ENCODE results near the gene PLCB1.
"Not testable (repeated sequence)": the region's sequence is repeated elsewhere in the genome, so short reads cannot be mapped to it uniquely, and the experiment has no call there.

PLCB1 gene

DNA sequence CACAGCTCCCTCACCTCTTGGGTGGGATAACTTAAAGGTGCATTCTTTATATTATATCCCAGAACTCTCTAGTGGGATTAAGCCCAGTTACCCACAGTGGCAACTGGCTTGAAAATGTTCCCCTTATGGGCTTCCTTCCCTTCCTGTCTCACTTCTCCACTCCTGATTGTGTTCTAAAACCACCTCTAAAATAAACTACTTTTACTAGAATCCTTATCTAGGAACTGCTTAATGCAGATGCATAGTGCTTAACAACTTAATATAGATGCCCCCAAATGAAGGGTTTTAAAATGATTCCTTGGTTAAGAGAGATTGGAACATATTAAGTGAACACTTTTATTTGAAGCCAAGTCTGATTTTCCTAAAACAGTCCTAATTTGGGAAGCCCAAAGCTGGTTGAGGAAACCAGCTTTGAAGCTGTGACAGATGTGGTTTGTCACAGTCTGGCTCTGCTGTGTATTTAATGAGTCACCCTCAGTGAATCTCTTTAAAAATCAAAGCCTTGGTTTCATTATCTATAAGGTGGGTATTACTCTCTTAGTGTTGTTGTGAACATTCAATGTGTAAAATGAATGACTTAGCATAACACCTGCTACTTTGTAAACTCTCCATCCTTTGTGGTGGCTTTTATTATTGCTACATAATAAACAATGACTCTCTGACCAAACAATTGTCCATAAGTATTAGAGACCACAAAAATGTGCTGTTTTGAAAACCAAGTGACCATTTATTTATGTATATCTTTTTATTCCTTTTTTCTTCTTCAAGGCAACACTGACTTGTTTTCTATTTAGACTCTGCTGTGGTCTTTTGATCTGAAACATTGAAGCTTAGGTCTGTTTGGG is 24.4 kb downstream of the PLCB1 start:
- no peak for DNase-seq (ENCODE audit: low read depth in 2 of 2)

DNA sequence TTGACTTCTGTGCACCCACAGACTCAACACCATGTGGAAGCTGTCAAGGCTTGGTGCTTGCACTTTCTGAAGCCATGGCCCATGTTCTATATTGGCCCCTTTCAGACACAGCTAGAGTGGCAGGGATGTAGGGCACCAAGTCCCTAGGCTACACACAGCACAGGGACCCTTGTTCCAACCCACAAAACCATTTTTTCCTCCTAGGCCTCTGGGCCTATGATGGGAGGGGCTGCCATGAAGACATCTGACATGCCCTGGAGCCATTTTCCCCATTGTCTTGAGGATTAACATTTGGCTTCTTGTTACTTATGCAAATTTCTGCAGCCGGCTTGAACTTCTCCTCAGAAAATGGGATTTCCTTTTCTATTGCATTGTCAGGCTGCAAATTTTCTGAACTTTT is 27.2 kb downstream of the PLCB1 start:
- not testable (repeated sequence) for DNase-seq (ENCODE audit: low read depth in 2 of 2)

DNA sequence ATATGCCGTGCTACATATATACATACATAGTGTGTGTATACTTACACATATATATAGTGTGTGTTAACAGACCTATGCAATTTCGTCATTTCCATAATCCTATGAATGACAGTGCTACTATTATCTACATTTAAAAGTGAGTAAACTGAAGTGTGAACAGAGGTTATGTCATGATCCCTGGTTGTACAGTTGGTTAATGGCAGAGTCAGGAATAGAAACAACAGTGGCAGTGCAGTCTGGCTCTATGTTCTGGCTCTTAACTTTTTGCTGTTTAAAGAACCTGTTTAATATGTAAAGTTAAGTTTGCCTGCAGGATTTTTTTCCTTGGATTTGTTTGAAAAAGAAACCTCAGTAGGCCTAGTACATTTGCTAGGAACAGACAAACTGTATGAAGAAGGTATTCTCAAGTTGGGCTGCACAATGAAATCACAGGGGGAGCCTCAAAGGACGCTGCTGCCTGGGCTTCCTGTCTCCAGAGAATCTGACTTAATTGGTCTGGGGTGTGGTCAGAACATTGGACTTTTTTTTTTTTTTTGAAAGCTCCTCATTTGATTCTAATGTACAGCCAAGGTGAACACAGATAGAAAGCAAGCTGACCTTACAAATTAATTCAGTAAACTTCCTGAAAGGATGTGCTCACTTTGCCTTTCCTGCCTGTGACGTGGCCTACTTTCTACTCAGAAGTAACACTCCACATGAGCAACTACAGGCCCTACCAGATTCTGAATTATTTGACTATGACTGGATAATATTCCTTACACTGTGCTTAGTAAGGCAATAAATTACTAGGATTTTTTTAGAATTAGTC is 29.4 kb downstream of the PLCB1 start:
- DNase-seq (ENCODE audit: low read depth in 2 of 2): no peak

- DNase-seq (ENCODE audit: low read depth in 2 of 2): no peak
These were observed 30.5 kb downstream of the PLCB1 start for GRCh38 chr20:8162610-8163009.

- no peak for DNase-seq (ENCODE audit: low read depth in 2 of 2)
These were observed 31.5 kb downstream of the PLCB1 start for GRCh38 chr20:8163543-8163942.

- DNase-seq (ENCODE audit: low read depth in 2 of 2): no peak
These were observed 34.7 kb downstream of the PLCB1 start for GRCh38 chr20:8166730-8167129.

DNA sequence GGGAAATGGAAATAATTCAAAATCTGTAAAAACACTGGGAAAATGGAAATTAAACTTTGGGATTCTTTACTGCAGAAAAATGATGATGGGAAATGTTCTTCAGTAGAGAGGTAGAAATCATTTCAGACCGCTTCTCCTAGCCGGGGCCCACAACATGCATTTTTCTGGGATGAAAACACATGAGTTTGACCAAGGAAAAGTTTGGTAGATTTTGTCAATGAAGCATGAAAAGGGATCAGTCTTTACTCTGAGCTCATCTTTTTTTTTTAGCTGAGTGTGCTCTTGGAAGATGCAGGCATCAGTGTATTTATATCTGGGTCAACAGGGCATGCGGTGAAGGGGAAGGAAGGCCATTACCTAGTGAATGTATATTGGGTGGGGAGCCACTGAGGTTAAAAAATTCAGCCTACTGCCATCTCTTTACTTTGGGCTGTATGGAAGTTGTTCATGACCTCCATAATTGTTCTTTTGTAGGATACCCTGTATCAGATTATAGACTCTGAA is 36.8 kb downstream of the PLCB1 start:
- no peak for DNase-seq (ENCODE audit: low read depth in 2 of 2)

- DNase-seq (ENCODE audit: low read depth in 2 of 2): no peak
These were observed 38.9 kb downstream of the PLCB1 start for GRCh38 chr20:8170921-8171320.

- no peak for DNase-seq (ENCODE audit: low read depth in 2 of 2)
These were observed 40.1 kb downstream of the PLCB1 start for GRCh38 chr20:8172191-8172590.

DNA sequence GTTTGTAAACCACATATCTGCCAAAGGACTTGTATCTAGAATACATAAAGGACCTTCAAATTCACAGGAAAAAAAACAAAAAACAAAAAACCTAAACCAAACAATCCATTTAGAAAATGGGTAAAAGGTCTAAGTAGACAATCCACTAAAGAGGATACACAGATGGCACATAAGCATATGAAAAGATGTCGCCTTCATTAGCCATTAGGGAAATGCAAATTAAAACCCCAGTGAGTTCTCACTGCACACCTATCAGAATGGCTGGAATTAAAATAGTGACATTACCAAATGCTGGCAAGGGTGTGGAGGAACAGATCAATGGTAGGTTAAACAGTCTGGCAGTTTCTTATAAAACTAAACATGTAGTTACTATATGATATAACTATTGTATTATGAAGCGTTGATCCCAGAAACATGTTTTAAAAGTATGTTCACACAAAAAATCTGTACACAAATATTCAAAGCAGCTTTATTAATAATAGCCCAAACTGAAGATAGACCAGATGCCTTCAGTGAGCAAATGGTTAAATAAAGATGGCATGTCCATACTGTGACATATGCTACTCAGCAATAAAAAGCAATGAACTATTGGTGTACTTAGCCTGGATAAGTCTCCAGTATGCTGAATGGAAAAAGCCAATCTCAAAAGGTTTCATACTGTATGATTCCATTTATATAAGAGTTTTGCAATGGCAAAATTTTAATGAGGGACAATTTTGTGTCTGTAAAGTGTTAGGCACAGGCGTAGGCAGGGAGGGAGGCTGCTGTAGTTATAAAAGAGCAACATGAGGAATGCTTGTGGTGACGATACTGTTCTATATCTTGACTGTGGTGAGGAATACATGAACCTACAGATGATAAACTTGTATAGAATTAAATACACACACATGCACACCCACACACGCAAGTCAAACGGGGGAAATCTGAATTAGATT is 43.9 kb downstream of the PLCB1 start:
- DNase-seq (ENCODE audit: low read depth in 2 of 2): no peak

GRCh38 chr20:8183526-8183925 is 51.5 kb downstream of the PLCB1 start:
- DNase-seq (ENCODE audit: low read depth in 2 of 2): no peak

DNA sequence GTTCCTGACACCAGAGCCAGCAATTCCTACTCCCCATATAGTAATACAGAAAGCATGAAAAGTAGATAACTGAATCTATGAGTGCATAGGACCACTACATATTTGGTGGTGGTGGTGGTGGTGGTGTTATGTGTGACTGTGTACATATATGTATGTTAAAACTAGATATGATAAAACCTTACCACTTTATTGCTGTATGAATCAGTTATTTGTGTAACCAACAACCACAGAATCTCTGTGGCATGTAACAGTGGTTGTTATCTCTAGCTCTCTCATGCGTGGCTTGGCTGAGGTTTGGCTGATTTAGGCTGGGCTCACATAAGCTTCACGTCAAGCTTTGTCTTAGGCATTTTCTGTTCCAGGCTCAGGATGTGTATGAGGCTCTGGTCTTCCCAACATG is 55.7 kb downstream of the PLCB1 start:
- no peak for DNase-seq (ENCODE audit: low read depth in 2 of 2)

GRCh38 chr20:8190043-8190880 is 58.2 kb downstream of the PLCB1 start:
- no peak for DNase-seq (ENCODE audit: low read depth in 2 of 2)

DNA sequence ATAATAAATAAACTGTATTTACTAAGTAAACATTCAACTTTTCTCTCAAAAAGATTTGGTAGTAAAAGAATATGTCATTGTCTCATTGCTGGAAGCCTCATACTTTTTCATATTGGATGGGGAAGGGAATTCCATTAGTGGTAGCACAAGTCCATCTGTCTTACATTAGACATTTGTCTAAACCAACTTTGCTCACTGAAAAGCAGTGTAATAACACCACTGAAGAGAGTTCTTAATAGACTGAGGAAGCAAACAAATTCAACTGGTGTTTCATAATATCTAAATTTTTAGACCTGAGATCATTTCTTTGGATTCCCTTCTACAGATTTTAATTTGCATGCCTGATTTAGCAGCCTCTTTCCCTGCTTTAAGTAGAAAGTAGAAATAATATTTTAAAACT is 62.7 kb downstream of the PLCB1 start:
- no peak for DNase-seq (ENCODE audit: low read depth in 2 of 2)

- no peak for DNase-seq (ENCODE audit: low read depth in 2 of 2)
These were observed 64.0 kb downstream of the PLCB1 start for GRCh38 chr20:8196096-8196495.

DNA sequence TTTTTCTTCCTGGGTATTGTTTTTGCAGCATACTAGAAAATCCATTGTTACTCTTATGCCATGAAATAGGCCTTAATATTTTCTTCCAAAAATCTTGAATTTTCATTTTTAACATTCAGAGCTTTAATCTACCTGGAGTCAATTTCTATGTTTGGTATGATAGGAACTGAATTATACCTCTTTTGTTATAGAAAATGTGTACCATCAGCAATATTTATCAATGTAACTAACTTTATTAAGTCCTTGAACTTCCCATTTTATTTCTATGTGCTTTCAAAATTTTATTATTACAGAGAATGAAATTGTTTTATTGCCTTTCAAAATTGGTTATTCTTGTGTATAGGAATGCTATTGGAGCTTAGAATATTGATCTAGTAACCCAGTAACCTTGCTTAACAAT is 68.2 kb downstream of the PLCB1 start:
- DNase-seq (ENCODE audit: low read depth in 2 of 2): no peak

DNA sequence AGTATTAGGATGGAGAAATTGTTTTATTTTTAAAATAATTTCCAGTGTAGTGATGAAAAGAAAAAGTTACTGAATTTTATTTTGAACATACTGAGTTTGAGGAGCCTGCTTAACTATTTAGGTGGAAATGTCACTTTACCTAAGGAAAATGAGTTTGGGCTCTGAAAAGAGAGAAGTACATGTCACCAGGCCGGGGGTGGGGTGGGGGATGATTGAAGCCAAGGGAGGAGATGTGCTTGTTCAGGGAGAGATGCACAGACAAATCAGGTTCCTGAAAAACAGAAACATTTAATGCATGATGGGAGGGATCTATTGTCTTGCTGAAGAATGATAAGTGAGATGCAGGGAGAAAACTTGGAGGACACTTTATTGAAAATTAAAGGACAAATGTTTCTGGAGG is 71.3 kb downstream of the PLCB1 start:
- no peak for DNase-seq (ENCODE audit: low read depth in 2 of 2)

DNA sequence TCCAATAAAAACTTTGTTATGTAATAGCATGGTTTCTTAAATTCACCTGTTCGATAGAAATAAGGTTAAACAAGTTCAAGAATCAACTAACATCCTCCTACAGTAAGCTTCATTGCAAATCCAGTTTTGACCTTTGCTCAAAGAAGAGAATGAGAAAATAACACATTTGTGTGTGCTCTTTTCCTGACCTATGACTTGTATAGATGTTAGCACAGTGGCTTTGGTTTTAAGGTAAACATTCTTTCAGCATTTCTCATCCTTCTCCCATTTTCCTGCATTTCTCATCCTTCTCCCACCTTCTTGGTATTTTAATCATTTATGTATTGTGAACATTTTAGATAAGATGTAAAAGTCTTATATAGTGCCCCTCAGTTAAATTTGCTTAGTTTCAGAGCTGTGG is 73.9 kb downstream of the PLCB1 start:
- DNase-seq (ENCODE audit: low read depth in 2 of 2): no peak

GRCh38 chr20:8208226-8208625 is 76.2 kb downstream of the PLCB1 start:
- no peak for DNase-seq (ENCODE audit: low read depth in 2 of 2)

DNA sequence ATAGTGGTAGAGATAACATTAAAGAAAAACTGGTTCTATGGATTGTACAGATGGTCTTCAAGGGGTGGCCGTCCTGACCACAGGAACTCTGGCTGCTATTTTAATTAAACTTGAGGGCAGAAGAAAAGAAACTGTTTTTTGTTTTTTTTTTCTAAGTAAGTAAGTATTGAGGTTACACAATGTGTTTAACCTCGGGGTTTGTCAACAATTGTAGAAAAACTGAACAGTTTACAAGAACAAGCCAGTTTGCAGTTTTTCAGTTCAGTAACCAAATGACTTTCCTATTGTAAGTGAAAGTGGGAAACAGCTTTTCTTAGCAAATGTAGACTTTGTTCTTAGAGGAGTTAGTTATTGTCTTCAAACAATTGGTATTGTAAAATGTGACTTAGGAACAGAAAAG is 77.0 kb downstream of the PLCB1 start:
- DNase-seq (ENCODE audit: low read depth in 2 of 2): no peak

DNA sequence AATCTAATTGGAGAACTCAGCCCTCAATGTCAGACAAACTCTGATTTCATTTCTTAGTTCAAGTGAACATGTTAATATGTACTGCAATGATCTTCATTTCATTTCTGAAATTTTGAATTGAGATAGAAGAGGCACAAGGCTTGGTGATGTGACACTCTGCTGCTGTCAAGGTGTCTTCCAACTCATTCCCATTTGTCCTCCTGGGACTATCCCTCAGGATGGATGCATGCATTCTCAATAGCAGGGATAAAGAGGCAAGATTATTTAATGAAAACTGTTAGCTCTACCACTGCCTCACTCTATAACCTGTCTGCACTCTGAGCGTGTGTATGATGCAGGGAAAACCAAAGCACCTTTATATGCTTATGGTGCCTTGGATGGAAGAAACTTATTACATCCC is 78.7 kb downstream of the PLCB1 start:
- DNase-seq (ENCODE audit: low read depth in 2 of 2): no peak

Measured in stimulated activated CD8-positive, alpha-beta memory T cell treated with anti-CD3 and anti-CD28 coated beads, Interleukin-2, amount 100 ng/mL, for 48 hours (primary cell).